ENCODE results near the gene PPARD. TPM values are rescaled to one million over a fixed set of nuclear protein-coding genes. Genes with fewer than 3 reads are reported as not detected.

The PPARD gene
- total RNA-seq, 1 experiment from 2014 or later = 38.4 TPM

DNA sequence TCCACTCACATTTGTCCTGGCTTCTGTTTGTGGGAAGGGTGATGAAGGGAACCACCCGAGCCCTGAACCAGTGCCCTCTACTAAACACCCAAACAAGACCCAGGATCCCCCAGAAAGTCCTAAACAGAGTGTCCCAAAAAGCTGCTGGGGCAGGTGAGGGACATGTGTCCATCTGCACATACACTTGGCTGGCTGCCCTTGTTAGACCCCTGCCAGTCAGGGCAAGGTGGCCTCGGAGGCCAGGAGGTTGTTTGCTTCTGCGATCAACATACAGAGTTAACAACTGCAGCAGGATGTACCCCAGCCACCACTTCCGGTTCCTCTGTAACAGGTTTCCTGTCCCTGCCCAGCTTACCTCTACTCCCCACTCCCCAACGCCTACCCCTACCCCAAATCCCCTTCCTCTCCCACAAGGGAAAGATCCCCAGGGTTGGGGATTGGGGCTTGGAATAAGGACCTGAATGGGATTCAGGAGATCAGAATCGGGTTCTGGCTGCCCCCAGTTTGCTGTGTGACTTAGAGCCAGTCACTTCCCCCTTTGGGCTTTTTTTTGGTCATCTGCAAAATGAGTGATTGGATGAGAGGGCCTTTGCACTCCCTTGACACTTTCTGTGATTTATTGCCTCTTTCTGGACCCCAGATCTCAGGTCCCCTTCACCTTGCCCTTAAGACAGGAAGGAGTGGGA is 30.8 kb upstream of the PPARD start:
- Histone ChIP-seq H3K9me3 (ENCODE audit: control insufficient read depth in 1 of 2, insufficient read depth in 1 of 2, low read depth in 1 of 2, low read length in 2 of 2) (no peaks in the 10 kb centered on the region), H3K4me3 (replicated peaks in 1 of 2; ENCODE audit: low read depth in 1 of 2, low read length in 2 of 2) (no peak overlapping the region), H2AFZ (ENCODE audit: low read depth, low read length, poor library complexity, severe bottlenecking) (no peak overlapping the region), H3K9me2 (ENCODE audit: insufficient read depth) (no peaks in the 10 kb centered on the region), H4K20me1 (ENCODE audit: insufficient read depth) (no peaks in the 10 kb centered on the region), H3K9ac (ENCODE audit: low read length) (no peak overlapping the region), H3K79me2 (ENCODE audit: insufficient read depth, low read length) (no peaks in the 10 kb centered on the region), H3K36me3 (ENCODE audit: control insufficient read depth in 1 of 2, insufficient read depth in 2 of 2, low read length in 2 of 2) (no peaks in the 10 kb centered on the region), H3K4me1 (ENCODE audit: control insufficient read depth in 1 of 2, insufficient read depth in 2 of 2, low read length in 2 of 2) (no peaks in the 10 kb centered on the region), H3K4me2 (ENCODE audit: low read length) (no peak overlapping the region), H3K27me3 (ENCODE audit: insufficient read depth, low read length) (no peaks in the 10 kb centered on the region), H3K27ac (ENCODE audit: low read depth, low read length) (no peak overlapping the region)
- no TSS peak for BruUV-seq (replicated peaks)
- ChIA-PET POLR2A (no interaction called here), RAD21 (ENCODE audit: low non-redundant PET in 1 of 2, low total read pairs in 2 of 2, uncharacterized antibody in 2 of 2, unreplicated experiment in 2 of 2) (no interaction called here), CTCF (interaction anchor here (1.0 kb wide), 1 partner anchor 138 kb away, joined by 4 read pairs; no protein-coding TSS in a partner anchor)
- intact Hi-C loops (cut with micrococcal nuclease) = no loop called here
- no peak for ATAC-seq
- DNase-seq (ENCODE audit: low read depth, low spot score) = no peak
- TF ChIP-seq EZH2phosphoT487 (IDR thresholded peaks at IDR 0.05; ENCODE audit: borderline replicate concordance) (no peak), ZFX (IDR thresholded peaks at IDR 0.05) (no peak), SP1 (IDR thresholded peaks at IDR 0.05; ENCODE audit: low read depth) (no peak), MAX (IDR thresholded peaks at IDR 0.05) (no peak), POLR2A (IDR thresholded peaks at IDR 0.05; ENCODE audit: borderline replicate concordance, extremely low read depth, insufficient read depth, insufficient read length) (no peak), TCF7L2 (IDR thresholded peaks at IDR 0.05; ENCODE audit: borderline replicate concordance, extremely low read depth, insufficient read depth, insufficient read length) (no peak), POLR2AphosphoS5 (IDR thresholded peaks at IDR 0.05; ENCODE audit: low read depth, low read length) (no peak), YY1 (IDR thresholded peaks at IDR 0.05; ENCODE audit: extremely low read depth, insufficient replicate concordance, low read depth, low read length) (no peak), FOSL1 (IDR thresholded peaks at IDR 0.05; ENCODE audit: low read depth) (no peak), SRF (IDR thresholded peaks at IDR 0.05; ENCODE audit: low read depth) (no peak), ZNF274 (IDR thresholded peaks at IDR 0.05; ENCODE audit: low read depth, low read length) (no peak), RAD21 (IDR thresholded peaks at IDR 0.05; ENCODE audit: low read depth) (no peak), CEBPB (IDR thresholded peaks at IDR 0.05; ENCODE audit: low read depth) (no peak), EZH2 (IDR thresholded peaks at IDR 0.05) (no peak)
- TF ChIP-seq, protein P1, sequence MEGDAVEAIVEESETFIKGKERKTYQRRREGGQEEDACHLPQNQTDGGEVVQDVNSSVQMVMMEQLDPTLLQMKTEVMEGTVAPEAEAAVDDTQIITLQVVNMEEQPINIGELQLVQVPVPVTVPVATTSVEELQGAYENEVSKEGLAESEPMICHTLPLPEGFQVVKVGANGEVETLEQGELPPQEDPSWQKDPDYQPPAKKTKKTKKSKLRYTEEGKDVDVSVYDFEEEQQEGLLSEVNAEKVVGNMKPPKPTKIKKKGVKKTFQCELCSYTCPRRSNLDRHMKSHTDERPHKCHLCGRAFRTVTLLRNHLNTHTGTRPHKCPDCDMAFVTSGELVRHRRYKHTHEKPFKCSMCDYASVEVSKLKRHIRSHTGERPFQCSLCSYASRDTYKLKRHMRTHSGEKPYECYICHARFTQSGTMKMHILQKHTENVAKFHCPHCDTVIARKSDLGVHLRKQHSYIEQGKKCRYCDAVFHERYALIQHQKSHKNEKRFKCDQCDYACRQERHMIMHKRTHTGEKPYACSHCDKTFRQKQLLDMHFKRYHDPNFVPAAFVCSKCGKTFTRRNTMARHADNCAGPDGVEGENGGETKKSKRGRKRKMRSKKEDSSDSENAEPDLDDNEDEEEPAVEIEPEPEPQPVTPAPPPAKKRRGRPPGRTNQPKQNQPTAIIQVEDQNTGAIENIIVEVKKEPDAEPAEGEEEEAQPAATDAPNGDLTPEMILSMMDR (IDR thresholded peaks at IDR 0.05 in 2 of 3, conservative IDR thresholded peaks at IDR 0.05 in 1 of 3; ENCODE audit: borderline replicate concordance in 1 of 3, insufficient read depth in 1 of 3, low read depth in 2 of 3, low read length in 2 of 3) = no peak
- TF ChIP-seq, protein P2, sequence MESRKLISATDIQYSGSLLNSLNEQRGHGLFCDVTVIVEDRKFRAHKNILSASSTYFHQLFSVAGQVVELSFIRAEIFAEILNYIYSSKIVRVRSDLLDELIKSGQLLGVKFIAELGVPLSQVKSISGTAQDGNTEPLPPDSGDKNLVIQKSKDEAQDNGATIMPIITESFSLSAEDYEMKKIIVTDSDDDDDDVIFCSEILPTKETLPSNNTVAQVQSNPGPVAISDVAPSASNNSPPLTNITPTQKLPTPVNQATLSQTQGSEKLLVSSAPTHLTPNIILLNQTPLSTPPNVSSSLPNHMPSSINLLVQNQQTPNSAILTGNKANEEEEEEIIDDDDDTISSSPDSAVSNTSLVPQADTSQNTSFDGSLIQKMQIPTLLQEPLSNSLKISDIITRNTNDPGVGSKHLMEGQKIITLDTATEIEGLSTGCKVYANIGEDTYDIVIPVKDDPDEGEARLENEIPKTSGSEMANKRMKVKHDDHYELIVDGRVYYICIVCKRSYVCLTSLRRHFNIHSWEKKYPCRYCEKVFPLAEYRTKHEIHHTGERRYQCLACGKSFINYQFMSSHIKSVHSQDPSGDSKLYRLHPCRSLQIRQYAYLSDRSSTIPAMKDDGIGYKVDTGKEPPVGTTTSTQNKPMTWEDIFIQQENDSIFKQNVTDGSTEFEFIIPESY (IDR thresholded peaks at IDR 0.05; ENCODE audit: extremely low read depth, insufficient replicate concordance, low read length) = no peak
